ENCODE data around the gene AGBL1.

GRCh38 chr15:86213888-86214287 lies 134.2 kb downstream of the AGBL1 start:
- TF ChIP-seq, protein P1, sequence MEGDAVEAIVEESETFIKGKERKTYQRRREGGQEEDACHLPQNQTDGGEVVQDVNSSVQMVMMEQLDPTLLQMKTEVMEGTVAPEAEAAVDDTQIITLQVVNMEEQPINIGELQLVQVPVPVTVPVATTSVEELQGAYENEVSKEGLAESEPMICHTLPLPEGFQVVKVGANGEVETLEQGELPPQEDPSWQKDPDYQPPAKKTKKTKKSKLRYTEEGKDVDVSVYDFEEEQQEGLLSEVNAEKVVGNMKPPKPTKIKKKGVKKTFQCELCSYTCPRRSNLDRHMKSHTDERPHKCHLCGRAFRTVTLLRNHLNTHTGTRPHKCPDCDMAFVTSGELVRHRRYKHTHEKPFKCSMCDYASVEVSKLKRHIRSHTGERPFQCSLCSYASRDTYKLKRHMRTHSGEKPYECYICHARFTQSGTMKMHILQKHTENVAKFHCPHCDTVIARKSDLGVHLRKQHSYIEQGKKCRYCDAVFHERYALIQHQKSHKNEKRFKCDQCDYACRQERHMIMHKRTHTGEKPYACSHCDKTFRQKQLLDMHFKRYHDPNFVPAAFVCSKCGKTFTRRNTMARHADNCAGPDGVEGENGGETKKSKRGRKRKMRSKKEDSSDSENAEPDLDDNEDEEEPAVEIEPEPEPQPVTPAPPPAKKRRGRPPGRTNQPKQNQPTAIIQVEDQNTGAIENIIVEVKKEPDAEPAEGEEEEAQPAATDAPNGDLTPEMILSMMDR (IDR thresholded peaks at IDR 0.05), result no peak
- TF ChIP-seq POLR2A (IDR thresholded peaks at IDR 0.05), result no peak

All from Peyer's patch (tissue), 4 donors.